Activated T-helper 2 cell treated with anti-CD3 and anti-CD28 coated beads, Interferon-gamma antibody, Interleukin-2, Interleukin-4, amounts not matched to agents 10 μg/mL and 5 μg/mL and 100 μg/mL, durations not matched to agents 14 hours and 24 hours and 36 hours (primary cell): ENCODE results near the gene NUDT15. TPM values are rescaled to one million over a fixed set of nuclear protein-coding genes. Genes with fewer than 3 reads are reported as not detected.
"Not testable (repeated sequence)": the region's sequence is repeated elsewhere in the genome, so short reads cannot be mapped to it uniquely, and the experiment has no call there.

Experiments used
- DNase-seq: peaks from one replicate; pipeline ENCODE4 v3.0.0; 2021; ENCODE audit warnings: low spot score
- H3K27ac Mint-ChIP-seq: one replicate; pipeline ENCODE4 v1.8.0; 2021; ENCODE audit warnings: mixed read lengths
- H3K27me3 Mint-ChIP-seq: one replicate; pipeline ENCODE4 v1.8.0; 2021; ENCODE audit warnings: low read depth, mixed read lengths
- H3K36me3 Mint-ChIP-seq: one replicate; pipeline ENCODE4 v1.8.0; 2021; ENCODE audit warnings: low read depth, mixed read lengths
- H3K4me1 Mint-ChIP-seq: one replicate; pipeline ENCODE4 v1.8.0; 2021; ENCODE audit warnings: low read depth, mixed read lengths
- H3K4me3 Mint-ChIP-seq: one replicate; pipeline ENCODE4 v1.8.0; 2021; ENCODE audit warnings: low read depth, mild to moderate bottlenecking, moderate library complexity, mixed read lengths
- H3K9me3 Mint-ChIP-seq: one replicate; pipeline ENCODE4 v1.8.0; 2021; ENCODE audit warnings: mixed read lengths
- intact Hi-C: fragments of 100-400 bp; cut with micrococcal nuclease; formaldehyde crosslinking; loops from one replicate; pipeline ENCODE4 v1.15.1; 2023
- total RNA-seq: library from RNA; stranded (reverse); gene quantifications from 2 replicates; pipeline ENCODE4 v1.2.3, GENCODE V29; 2022

The NUDT15 gene
- total RNA-seq, 1 donor from 2014 or later = 12.2 TPM

GRCh38 chr13:48054601-48055000 lies 17.1 kb downstream of the NUDT15 start:
- H3K9me3 Mint-ChIP-seq = no peaks in the 10 kb centered on the region
- no peak overlapping the region for H3K4me3 Mint-ChIP-seq
- no peak for DNase-seq
- no peaks in the 10 kb centered on the region for H3K27me3 Mint-ChIP-seq
- H3K36me3 Mint-ChIP-seq = peaks cover 42% of the 10 kb centered on the region
- intact Hi-C loops = no loop called here
- H3K27ac Mint-ChIP-seq = no peak overlapping the region
- no peaks in the 10 kb centered on the region for H3K4me1 Mint-ChIP-seq

GRCh38 chr13:48055712-48056111 lies 18.2 kb downstream of the NUDT15 start:
- DNase-seq = no peak
- peaks cover 41% of the 10 kb centered on the region for H3K36me3 Mint-ChIP-seq
- no peaks in the 10 kb centered on the region for H3K9me3 Mint-ChIP-seq
- intact Hi-C loops = no loop called here
- H3K27me3 Mint-ChIP-seq = no peaks in the 10 kb centered on the region
- no peaks in the 10 kb centered on the region for H3K4me1 Mint-ChIP-seq
- H3K27ac Mint-ChIP-seq = no peak overlapping the region
- no peak overlapping the region for H3K4me3 Mint-ChIP-seq

GRCh38 chr13:48058536-48058935 lies 21.0 kb downstream of the NUDT15 start:
- peaks cover 23% of the 10 kb centered on the region for H3K36me3 Mint-ChIP-seq
- DNase-seq, H3K4me1 Mint-ChIP-seq, H3K9me3 Mint-ChIP-seq, intact Hi-C loops, H3K27me3 Mint-ChIP-seq, H3K27ac Mint-ChIP-seq, H3K4me3 Mint-ChIP-seq: not testable (repeated sequence)

- H3K27me3 Mint-ChIP-seq, H3K9me3 Mint-ChIP-seq, DNase-seq, H3K27ac Mint-ChIP-seq, intact Hi-C loops, H3K4me1 Mint-ChIP-seq, H3K4me3 Mint-ChIP-seq: not testable (repeated sequence)
- H3K36me3 Mint-ChIP-seq = peaks cover 29% of the 10 kb centered on the region
Observed at GRCh38 chr13:48059951-48060350, 22.4 kb downstream of the NUDT15 start.

- H3K9me3 Mint-ChIP-seq = peaks cover 41% of the 10 kb centered on the region
- H3K36me3 Mint-ChIP-seq = peaks cover 74% of the 10 kb centered on the region
- intact Hi-C loops = no loop called here
- H3K4me1 Mint-ChIP-seq = peaks cover 8% of the 10 kb centered on the region
- peak; percentile 30 for DNase-seq
- H3K27ac Mint-ChIP-seq = peak overlapping the region; percentile 33
- no peak overlapping the region for H3K4me3 Mint-ChIP-seq
- no peaks in the 10 kb centered on the region for H3K27me3 Mint-ChIP-seq
Observed at GRCh38 chr13:48066310-48066989, 28.9 kb downstream of the NUDT15 start.

- Mint-ChIP-seq H3K9me3 (peaks cover 52% of the 10 kb centered on the region), H3K4me3 (no peak overlapping the region), H3K4me1 (peaks cover 8% of the 10 kb centered on the region), H3K27me3 (no peaks in the 10 kb centered on the region), H3K36me3 (peaks cover 85% of the 10 kb centered on the region), H3K27ac (no peak overlapping the region)
- intact Hi-C loops = no loop called here
- DNase-seq = no peak
Observed at GRCh38 chr13:48068036-48068435, 30.5 kb downstream of the NUDT15 start.

GRCh38 chr13:48068952-48069351 lies 31.4 kb downstream of the NUDT15 start:
- H3K27me3 Mint-ChIP-seq = no peaks in the 10 kb centered on the region
- H3K36me3 Mint-ChIP-seq = peaks cover 94% of the 10 kb centered on the region
- peaks cover 52% of the 10 kb centered on the region for H3K9me3 Mint-ChIP-seq
- H3K27ac Mint-ChIP-seq = no peak overlapping the region
- intact Hi-C loops = no loop called here
- H3K4me1 Mint-ChIP-seq = peaks cover 8% of the 10 kb centered on the region
- DNase-seq = no peak
- no peak overlapping the region for H3K4me3 Mint-ChIP-seq

DNA sequence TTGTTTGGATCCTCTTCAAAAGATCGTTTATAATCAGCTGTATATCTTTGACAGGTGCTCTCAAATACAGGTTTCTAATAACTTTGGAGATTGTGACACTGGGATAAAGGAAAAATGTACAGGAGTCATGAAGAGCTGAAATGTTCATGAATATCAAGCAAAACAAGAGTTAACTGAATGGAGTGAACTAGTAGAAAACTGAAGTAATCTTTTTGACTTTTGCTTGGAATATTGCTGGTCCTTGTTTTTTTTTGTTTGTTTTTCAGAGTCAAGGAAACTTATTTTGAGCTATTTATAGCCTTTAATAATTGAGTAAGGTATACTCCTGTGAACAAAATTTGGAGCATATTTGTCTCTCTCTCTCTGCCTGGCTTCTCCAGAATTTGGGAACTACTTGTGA lies 32.0 kb downstream of the NUDT15 start:
- Mint-ChIP-seq H3K4me3 (no peak overlapping the region), H3K27ac (no peak overlapping the region), H3K27me3 (no peaks in the 10 kb centered on the region), H3K9me3 (peaks cover 55% of the 10 kb centered on the region), H3K4me1 (peaks cover 8% of the 10 kb centered on the region), H3K36me3 (peaks cover 99% of the 10 kb centered on the region)
- intact Hi-C loops = no loop called here
- DNase-seq = no peak

GRCh38 chr13:48070942-48071341 lies 33.4 kb downstream of the NUDT15 start:
- Mint-ChIP-seq H3K27ac (no peak overlapping the region), H3K27me3 (no peaks in the 10 kb centered on the region), H3K4me3 (no peak overlapping the region), H3K4me1 (peaks cover 8% of the 10 kb centered on the region), H3K9me3 (peaks cover 55% of the 10 kb centered on the region), H3K36me3 (peaks cover 98% of the 10 kb centered on the region)
- intact Hi-C loops = no loop called here
- no peak for DNase-seq

- H3K27ac Mint-ChIP-seq = no peak overlapping the region
- no peak for DNase-seq
- no peak overlapping the region for H3K4me3 Mint-ChIP-seq
- no peaks in the 10 kb centered on the region for H3K27me3 Mint-ChIP-seq
- intact Hi-C loops = no loop called here
- peaks cover 98% of the 10 kb centered on the region for H3K36me3 Mint-ChIP-seq
- H3K9me3 Mint-ChIP-seq = peaks cover 46% of the 10 kb centered on the region
- peaks cover 6% of the 10 kb centered on the region for H3K4me1 Mint-ChIP-seq
Observed at GRCh38 chr13:48072304-48072703, 34.8 kb downstream of the NUDT15 start.

GRCh38 chr13:48072787-48073186 lies 35.3 kb downstream of the NUDT15 start:
- Mint-ChIP-seq H3K4me3 (no peak overlapping the region), H3K9me3 (peaks cover 41% of the 10 kb centered on the region), H3K4me1 (peaks cover 3% of the 10 kb centered on the region), H3K36me3 (peaks cover 96% of the 10 kb centered on the region), H3K27ac (no peak overlapping the region), H3K27me3 (no peaks in the 10 kb centered on the region)
- DNase-seq = no peak
- intact Hi-C loops = no loop called here

DNA sequence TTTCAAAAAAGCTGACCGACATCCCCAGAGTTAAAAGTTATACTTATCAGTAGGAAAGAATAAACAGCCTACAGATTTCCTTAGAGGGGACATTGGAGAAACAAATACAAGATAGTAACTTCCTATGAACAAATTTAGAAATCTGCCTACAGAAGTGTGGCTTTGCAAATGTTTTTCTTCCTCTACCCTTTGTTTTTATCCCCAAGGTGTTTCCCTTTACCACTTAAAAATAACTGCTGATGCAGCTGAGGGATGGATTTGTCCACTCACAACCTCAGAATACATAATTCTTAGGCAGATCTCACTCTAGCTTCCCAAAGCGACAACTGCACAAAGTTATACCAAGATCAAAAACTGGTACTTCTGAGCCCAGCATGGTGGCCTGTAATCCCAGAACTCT lies 36.5 kb downstream of the NUDT15 start:
- H3K27ac Mint-ChIP-seq = no peak overlapping the region
- DNase-seq = no peak
- H3K27me3 Mint-ChIP-seq = no peaks in the 10 kb centered on the region
- intact Hi-C loops = no loop called here
- peaks cover 2% of the 10 kb centered on the region for H3K4me1 Mint-ChIP-seq
- H3K36me3 Mint-ChIP-seq = peaks cover 96% of the 10 kb centered on the region
- peaks cover 35% of the 10 kb centered on the region for H3K9me3 Mint-ChIP-seq
- H3K4me3 Mint-ChIP-seq = no peak overlapping the region

DNA sequence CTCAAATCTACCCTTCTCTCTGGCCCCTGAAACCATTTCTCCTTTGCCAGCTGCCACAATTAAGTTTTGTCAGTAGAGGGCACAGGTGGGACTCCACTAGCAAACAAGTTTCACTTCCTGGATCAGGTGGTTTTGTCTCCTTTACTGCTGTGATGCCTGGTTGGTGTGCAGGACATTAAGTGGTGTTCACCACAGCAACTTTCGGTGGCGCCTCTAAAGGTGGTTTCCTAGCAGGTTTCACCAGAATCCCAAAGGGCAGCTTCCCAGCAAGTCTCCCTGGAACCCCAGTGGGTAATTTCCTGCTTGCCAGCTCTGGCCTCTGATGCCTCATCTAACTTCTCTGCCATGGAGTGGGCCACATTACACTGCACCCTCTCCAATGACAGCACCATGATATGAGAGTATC lies 40.7 kb downstream of the NUDT15 start:
- Mint-ChIP-seq H3K9me3 (peaks cover 4% of the 10 kb centered on the region), H3K4me3 (no peak overlapping the region), H3K4me1 (peaks cover 2% of the 10 kb centered on the region), H3K27ac (peak overlapping the region; percentile 22), H3K36me3 (peaks cover 85% of the 10 kb centered on the region), H3K27me3 (no peaks in the 10 kb centered on the region)
- intact Hi-C loops = no loop called here
- no peak for DNase-seq

DNA sequence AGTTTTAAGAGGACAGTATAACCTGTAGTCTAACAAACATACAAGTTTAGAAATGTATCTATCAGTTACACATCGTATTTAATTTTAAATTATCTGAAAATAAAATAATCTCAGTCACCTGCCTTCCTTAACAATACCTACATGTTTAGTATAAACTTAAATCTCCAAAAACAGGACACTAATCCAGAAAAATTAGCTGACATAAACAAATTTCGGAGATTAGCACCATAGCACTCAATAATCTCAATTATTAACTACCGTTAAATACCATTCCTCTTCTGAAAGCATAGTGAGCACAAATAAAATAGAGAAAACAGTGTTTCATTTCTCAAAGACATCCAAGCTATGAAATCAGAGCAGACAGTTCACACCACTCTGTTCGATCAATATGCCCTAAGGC lies 44.2 kb downstream of the NUDT15 start:
- intact Hi-C loops = no loop called here
- Mint-ChIP-seq H3K27me3 (no peaks in the 10 kb centered on the region), H3K4me3 (no peak overlapping the region), H3K27ac (no peak overlapping the region), H3K9me3 (no peaks in the 10 kb centered on the region), H3K36me3 (peaks cover 70% of the 10 kb centered on the region), H3K4me1 (peaks cover 2% of the 10 kb centered on the region)
- no peak for DNase-seq
